Retinal pigment epithelial cell (primary cell): ENCODE results near the gene FHIP1B.

Source experiments
- DNase-seq: peaks from one replicate; pipeline ENCODE4 v3.0.0-alpha.2; 2010; ENCODE audit warnings: low read depth
- H3K4me3 ChIP-seq: 2 replicates; pipeline ENCODE4 v1.5.1; 2011; ENCODE audit warnings: mild to moderate bottlenecking, low read length, control low read depth, moderate library complexity
- CTCF ChIP-seq: conservative IDR thresholded peaks from 2 replicates; pipeline ENCODE4 v1.5.1; 2011; ENCODE audit warnings: low read depth, low read length, control low read depth, inconsistent platforms

Gene FHIP1B

GRCh38 chr11:6216501-6216900, 17.9 kb downstream of the FHIP1B start:
- no peak for TF ChIP-seq CTCF
- no peak for DNase-seq
- H3K4me3 ChIP-seq: no peak overlapping the region

DNA sequence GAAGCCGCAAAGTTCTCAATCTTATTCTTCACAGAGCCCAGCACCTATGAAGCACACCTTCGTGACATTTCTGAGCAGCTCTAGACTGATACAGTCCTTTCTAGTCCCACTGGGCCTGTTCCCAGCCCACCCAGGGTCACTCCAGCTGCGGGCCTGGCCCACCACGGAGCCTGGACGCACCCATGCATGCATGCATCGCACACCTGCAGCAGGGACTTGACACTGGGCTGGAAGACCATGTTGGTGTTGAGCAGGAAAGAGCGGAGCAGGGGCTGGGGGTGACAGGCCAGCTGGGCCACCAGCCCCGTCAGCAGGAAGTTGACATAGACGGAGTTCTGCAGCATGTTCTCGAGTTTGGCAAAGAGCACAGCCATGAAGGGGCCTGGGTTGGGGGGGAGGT, 19.9 kb downstream of the FHIP1B start:
- H3K4me3 ChIP-seq: no peak overlapping the region
- no peak for DNase-seq
- TF ChIP-seq CTCF: no peak

- H3K4me3 ChIP-seq: no peak overlapping the region
- TF ChIP-seq CTCF: no peak
- no peak for DNase-seq
Measured at GRCh38 chr11:6210274-6210955, 24.0 kb downstream of the FHIP1B start.

GRCh38 chr11:6209801-6210200, 24.6 kb downstream of the FHIP1B start:
- no peak for DNase-seq
- no peak for TF ChIP-seq CTCF
- H3K4me3 ChIP-seq: no peak overlapping the region

DNA sequence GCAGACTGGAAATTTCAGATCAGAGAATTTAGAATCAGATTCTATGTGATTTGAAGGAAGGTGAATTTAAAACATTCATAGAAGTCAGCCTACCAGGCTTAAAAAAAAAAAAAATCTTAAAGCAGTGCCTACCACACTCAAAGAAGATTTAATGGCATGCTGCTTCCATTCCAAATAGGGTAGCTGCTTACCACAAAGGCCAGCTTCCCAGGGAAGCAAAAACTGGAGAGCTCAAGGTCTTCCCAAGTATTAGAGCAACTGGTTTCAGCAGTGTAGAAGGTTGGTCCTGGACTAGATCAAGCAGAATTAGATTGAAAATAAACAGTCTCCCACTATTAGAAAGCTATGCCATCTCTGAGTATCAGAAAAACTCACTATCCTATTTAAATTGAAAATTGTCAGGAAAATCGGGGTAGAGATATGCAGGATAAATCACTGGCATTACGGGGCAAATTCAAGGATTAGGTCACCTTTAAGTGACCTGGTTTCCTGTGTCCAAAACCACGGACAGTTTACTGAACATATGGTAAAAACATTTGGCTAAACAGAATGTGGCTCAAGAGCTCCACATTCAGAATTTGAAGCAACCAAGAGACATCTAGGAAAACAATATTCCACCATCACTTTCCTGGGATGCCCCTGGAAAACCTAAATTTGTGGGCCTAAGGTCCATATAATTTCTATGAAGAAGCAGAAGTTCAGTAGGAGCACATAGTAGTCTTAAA, 27.8 kb downstream of the FHIP1B start:
- DNase-seq: no peak
- no peak for TF ChIP-seq CTCF
- H3K4me3 ChIP-seq: no peak overlapping the region

GRCh38 chr11:6205366-6205765, 29.1 kb downstream of the FHIP1B start, which contains the start of gene C11orf42:
TSS of gene C11orf42 (plus strand) at chr11:6205557. CDS start at chr11:6205616, 59 bp downstream.
- no peak for DNase-seq
- TF ChIP-seq CTCF: no peak
- no peak within 1 kb of the TSS for H3K4me3 ChIP-seq

- no peak for DNase-seq
- no peak overlapping the region for H3K4me3 ChIP-seq
- no peak for TF ChIP-seq CTCF
Measured at GRCh38 chr11:6204706-6205105, 29.7 kb downstream of the FHIP1B start.
